Endothelial cell (in vitro differentiated cells): ENCODE results near the gene PRDX4. TPM values are rescaled to one million over a fixed set of nuclear protein-coding genes. Genes with fewer than 3 reads are reported as not detected.

ENCODE experiments used
- DNase-seq: peaks from one replicate; pipeline ENCODE4 v3.0.0; 2021; ENCODE audit warnings: low spot score
- H3K27ac Mint-ChIP-seq: one replicate; pipeline ENCODE4 v1.8.0; 2021; ENCODE audit warnings: mixed read lengths, inconsistent platforms; ENCODE audit not compliant: unreplicated experiment
- H3K27me3 Mint-ChIP-seq: one replicate; pipeline ENCODE4 v1.8.0; 2021; ENCODE audit warnings: mild to moderate bottlenecking, moderate library complexity, mixed read lengths, inconsistent platforms; ENCODE audit not compliant: unreplicated experiment
- H3K36me3 Mint-ChIP-seq: one replicate; pipeline ENCODE4 v1.8.0; 2021; ENCODE audit warnings: mild to moderate bottlenecking, low read depth, mixed read lengths, inconsistent platforms; ENCODE audit not compliant: unreplicated experiment
- H3K4me1 Mint-ChIP-seq: one replicate; pipeline ENCODE4 v1.8.0; 2021; ENCODE audit warnings: mild to moderate bottlenecking, mixed read lengths, inconsistent platforms; ENCODE audit not compliant: unreplicated experiment
- H3K4me3 Mint-ChIP-seq: one replicate; pipeline ENCODE4 v1.8.0; 2021; ENCODE audit warnings: mild to moderate bottlenecking, mixed read lengths, inconsistent platforms; ENCODE audit not compliant: unreplicated experiment
- H3K9me3 Mint-ChIP-seq: one replicate; pipeline ENCODE4 v1.8.0; 2021; ENCODE audit warnings: mixed read lengths, inconsistent platforms; ENCODE audit not compliant: unreplicated experiment
- CTCF ChIP-seq: fragments of 200-600 bp; sonication (generic); IDR thresholded peaks from one replicate; pipeline ENCODE4 v1.5.0; 2021; ENCODE audit warnings: antibody characterized with exemption; ENCODE audit not compliant: unreplicated experiment
- long read RNA-seq: library from polyadenylated mRNA; unstranded; transcript quantifications from one replicate; pipeline ENCODE4 v2.0.0, GENCODE V29; 2020; ENCODE audit not compliant: unreplicated experiment
- total RNA-seq: library from RNA; stranded (reverse); fragmentation: NEBNext Ultra II Directional; extraction: Animal tissue kit (Norgen Biotek cat#: 25700); gene quantifications from one replicate; pipeline ENCODE4 v1.2.1, GENCODE V29; 2021; ENCODE audit not compliant: unreplicated experiment

The PRDX4 gene
- total RNA-seq, result 74.6 TPM
- long read RNA-seq, transcript PRDX4-202 (7 exons, 1,005 nt), result major isoform, 93 of 97 reads
- long read RNA-seq, partial matches to known transcripts, result 1 of 97 reads
- long read RNA-seq, other reads (novel, unspliced or antisense), result 2 of 97 reads

- TF ChIP-seq CTCF, result no peak
- no peaks in the 10 kb centered on the region for H3K36me3 Mint-ChIP-seq
- H3K27me3 Mint-ChIP-seq, result peaks cover 5% of the 10 kb centered on the region
- H3K4me3 Mint-ChIP-seq, result peak within 1 kb of the TSS; percentile 88
- H3K27ac Mint-ChIP-seq, result peak within 1 kb of the TSS; percentile 36
- H3K4me1 Mint-ChIP-seq, result peaks cover 3% of the 10 kb centered on the region
- H3K9me3 Mint-ChIP-seq, result no peaks in the 10 kb centered on the region
- peak; percentile 79 for DNase-seq
These were observed at the start of gene PRDX4 for GRCh38 chrX:23667239-23668177. Gene PRDX4 (plus strand): TSS chrX:23667493. CDS start chrX:23667571, 78 bp downstream.

GRCh38 chrX:23621621-23622265, 45.5 kb upstream of the PRDX4 start:
- Mint-ChIP-seq H3K36me3 (no peaks in the 10 kb centered on the region), H3K27me3 (peaks cover 3% of the 10 kb centered on the region), H3K4me3 (no peak overlapping the region), H3K9me3 (no peaks in the 10 kb centered on the region), H3K4me1 (peaks cover 8% of the 10 kb centered on the region), H3K27ac (no peak overlapping the region)
- no peak for DNase-seq
- TF ChIP-seq CTCF, result no peak

GRCh38 chrX:23623797-23624196, 43.5 kb upstream of the PRDX4 start:
- no peaks in the 10 kb centered on the region for H3K36me3 Mint-ChIP-seq

GRCh38 chrX:23626651-23627050, 40.6 kb upstream of the PRDX4 start:
- Mint-ChIP-seq H3K4me1 (no peaks in the 10 kb centered on the region), H3K36me3 (no peaks in the 10 kb centered on the region), H3K9me3 (no peaks in the 10 kb centered on the region), H3K27ac (no peak overlapping the region), H3K4me3 (no peak overlapping the region), H3K27me3 (peaks cover 3% of the 10 kb centered on the region)
- TF ChIP-seq CTCF, result no peak
- DNase-seq, result no peak

More at GRCh38 chrX:23623797-23624196, 43.5 kb upstream of the PRDX4 start:
- peaks cover 3% of the 10 kb centered on the region for H3K27me3 Mint-ChIP-seq
- H3K4me3 Mint-ChIP-seq, result no peak overlapping the region
- TF ChIP-seq CTCF, result no peak
- no peaks in the 10 kb centered on the region for H3K9me3 Mint-ChIP-seq
- H3K4me1 Mint-ChIP-seq, result no peaks in the 10 kb centered on the region
- no peak overlapping the region for H3K27ac Mint-ChIP-seq
- no peak for DNase-seq
